B cell (primary cell): ENCODE data around the gene HAT1. TPM values are rescaled to one million over a fixed set of nuclear protein-coding genes. Genes with fewer than 3 reads are reported as not detected.

Experiments used
- ATAC-seq: fragments of 200-7000 bp; cut with Tn5 transposase; one replicate; pipeline ENCODE4 v1.10.0; 2021; ENCODE audit warnings: low read depth, mild to moderate bottlenecking, moderate number of reproducible peaks, moderate library complexity
- CTCF ChIA-PET: fragments of 350-600 bp; sonication (Branson Sonifier 250); formaldehyde crosslinking; loops from one replicate; lab custom pipeline; 2021; ENCODE audit warnings: antibody characterized with exemption, inconsistent platforms; lab: Charles Lee
- POLR2A ChIA-PET: fragments of 350-600 bp; sonication (Branson Sonifier 250); formaldehyde crosslinking; loops from one replicate; lab custom pipeline; 2021; ENCODE audit warnings: antibody characterized with exemption; lab: Charles Lee
- DNase-seq: peaks from one replicate; pipeline ENCODE4 v3.0.0; 2013
- H2AFZ ChIP-seq: 2 replicates; pipeline ENCODE4 v1.6.1; 2012; ENCODE audit warnings: mild to moderate bottlenecking, low read depth, low read length; ENCODE audit not compliant: insufficient read depth, poor library complexity, severe bottlenecking
- H3K27ac ChIP-seq, 2 donors: 1 replicate in 1 of 2; 2 replicates in 1 of 2; pipeline ENCODE4 v1.5.1; 2012 to 2013; ENCODE audit warnings: low read length in 2 of 2, mild to moderate bottlenecking in 2 of 2, moderate library complexity in 1 of 2
- H3K27me3 ChIP-seq, 4 experiments: fragments of 200-600 bp in 1 of 4; sonication (generic) in 1 of 4; replicated peaks in 1 of 4; 1 replicate in 2 of 4; 2 replicates in 2 of 4; pipeline versions ENCODE4 v1.6.1 to v1.7.0; 2013 to 2016; ENCODE audit warnings: low read length in 3 of 4, mild to moderate bottlenecking in 2 of 4, mixed read lengths in 1 of 4, moderate library complexity in 1 of 4; ENCODE audit not compliant: insufficient read depth in 4 of 4, control insufficient read depth in 3 of 4; ENCODE audit errors: control extremely low read depth in 1 of 4
- H3K36me3 ChIP-seq, 2 experiments: replicated peaks in 1 of 2; 1 replicate in 1 of 2; 2 replicates in 1 of 2; pipeline versions ENCODE4 v1.6.1 to v1.7.1; 2013; ENCODE audit warnings: low read length in 1 of 2; ENCODE audit not compliant: insufficient read depth in 2 of 2, control insufficient read depth in 1 of 2; ENCODE audit errors: control extremely low read depth in 1 of 2, extremely low read depth in 1 of 2
- H3K4me1 ChIP-seq, 2 donors: fragments of 200-600 bp in 1 of 2; sonication (generic) in 1 of 2; 1 replicate in 1 of 2; 2 replicates in 1 of 2; pipeline versions ENCODE4 v1.5.1 to v1.6.1; 2013 to 2017; ENCODE audit warnings: low read length in 2 of 2; ENCODE audit not compliant: control insufficient read depth in 2 of 2, insufficient read depth in 2 of 2
- H3K4me2 ChIP-seq: replicated peaks from 2 replicates; pipeline ENCODE3; 2012; ENCODE audit warnings: mild to moderate bottlenecking, low read depth, low read length; ENCODE audit not compliant: poor library complexity, severe bottlenecking
- H3K4me3 ChIP-seq, 5 experiments: fragments of 200-600 bp in 1 of 5; sonication (generic) in 1 of 5; 1 replicate in 3 of 5; 2 replicates in 2 of 5; pipeline versions ENCODE4 v1.5.1 to v1.7.0; 2011 to 2016; ENCODE audit warnings: low read length in 4 of 5, mild to moderate bottlenecking in 4 of 5, low read depth in 2 of 5, control low read depth in 1 of 5, moderate library complexity in 1 of 5; ENCODE audit not compliant: insufficient read depth in 1 of 5; ENCODE audit errors: control extremely low read depth in 1 of 5, extremely low read depth in 1 of 5
- H3K79me2 ChIP-seq: fragments of 200-600 bp; sonication (generic); one replicate; pipeline ENCODE4 v1.6.0; 2016; ENCODE audit warnings: low read length; ENCODE audit not compliant: control insufficient read depth, insufficient read depth
- H3K9ac ChIP-seq: fragments of 200-600 bp; sonication (generic); 2 replicates; pipeline ENCODE4 v1.6.1; 2017; ENCODE audit warnings: mild to moderate bottlenecking, low read length, moderate library complexity
- H3K9me3 ChIP-seq, 3 donors: one replicate each; pipeline versions ENCODE4 v1.6.1 to v1.7.1; 2013; ENCODE audit warnings: low read length in 2 of 3; ENCODE audit not compliant: control insufficient read depth in 2 of 3, insufficient read depth in 1 of 3; ENCODE audit errors: control extremely low read depth in 1 of 3
- H4K20me1 ChIP-seq: 2 replicates; pipeline ENCODE4 v1.6.0; 2012; ENCODE audit warnings: mild to moderate bottlenecking, low read length; ENCODE audit not compliant: insufficient read depth, control insufficient read depth, poor library complexity, severe bottlenecking
- H3K27ac Mint-ChIP-seq: one replicate; pipeline ENCODE4 v1.8.0; 2021; ENCODE audit warnings: mixed read lengths
- H3K27me3 Mint-ChIP-seq: one replicate; pipeline ENCODE4 v1.8.0; 2021; ENCODE audit warnings: mixed read lengths
- H3K4me1 Mint-ChIP-seq: one replicate; pipeline ENCODE4 v1.8.0; 2021; ENCODE audit warnings: mixed read lengths
- H3K4me3 Mint-ChIP-seq: one replicate; pipeline ENCODE4 v1.8.0; 2021; ENCODE audit warnings: mixed read lengths
- H3K9me3 Mint-ChIP-seq: one replicate; pipeline ENCODE4 v1.8.0; 2022; ENCODE audit warnings: mixed read lengths; ENCODE audit not compliant: insufficient read depth
- EZH2 ChIP-seq: IDR thresholded peaks from 2 replicates; pipeline ENCODE4 v1.6.1; 2012; ENCODE audit warnings: borderline replicate concordance, low read depth, mild to moderate bottlenecking, moderate library complexity, low read length; ENCODE audit not compliant: insufficient read depth, poor library complexity, severe bottlenecking
- WGBS: methylation state at CpG from one replicate; pipeline ENCODE4 v1.1.5; 2013; ENCODE audit warnings: missing lambda C conversion rate; ENCODE audit not compliant: insufficient coverage; 5-methylcytosine and 5-hydroxymethylcytosine counted together
- intact Hi-C: fragments of 100-400 bp; cut with micrococcal nuclease; formaldehyde crosslinking; loops from one replicate; pipeline ENCODE4 v1.10.0; 2022
- polyA plus RNA-seq: library from polyadenylated mRNA; depleted of rRNA; stranded (reverse); fragments of >200 nt; gene quantifications from 2 replicates; pipeline ENCODE4 v1.2.3, GENCODE V29; 2012
- total RNA-seq, 2 donors: library from RNA; stranded (reverse); fragments of 120-200 nt in 1 of 2; gene quantifications; 1 replicate in 1 of 2; 2 replicates in 1 of 2; pipeline versions ENCODE4 v1.2.3 to v1.2.4, GENCODE V29; 2013 to 2022
- TF ChIP-seq, protein P1 (sequence below): fragments of 200-600 bp; IDR thresholded peaks from one replicate; pipeline ENCODE4 v1.8.0; 2022; ENCODE audit warnings: antibody characterized with exemption, mild to moderate bottlenecking

HAT1 gene
- total and polyA plus RNA-seq, 2 donors (not counting 1 experiment from before 2014, with no cell fraction given), result 12.0 to 25.1 TPM

DNA sequence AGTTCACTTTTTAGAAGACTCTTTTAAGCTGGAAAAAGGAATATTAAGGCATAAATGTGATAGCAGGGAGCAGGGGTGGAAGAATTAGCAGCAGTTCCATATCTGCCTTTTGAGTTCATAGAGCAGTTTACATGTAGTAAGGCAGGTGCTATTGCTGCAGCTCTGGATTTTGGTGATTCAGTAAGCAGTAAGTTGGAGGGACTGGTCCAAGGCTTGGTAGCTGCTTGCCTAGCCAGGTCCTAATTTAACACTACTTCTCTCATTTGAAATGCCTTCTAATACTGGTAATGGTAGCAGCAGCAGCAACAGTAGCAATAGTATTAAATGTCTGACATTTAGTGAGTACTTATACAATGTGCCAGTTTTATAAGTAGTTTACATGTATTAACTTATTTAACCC is 30.0 kb downstream of the HAT1 start:
- H3K4me3 Mint-ChIP-seq, result no peak overlapping the region
- H3K4me1 Mint-ChIP-seq, result peaks cover 2% of the 10 kb centered on the region
- Histone ChIP-seq H3K9ac (no peak overlapping the region), H3K4me2 (no peak overlapping the region), H3K36me3 (peaks cover 0 to 29% of the 10 kb centered on the region in 2 experiments), H3K27ac (no peak overlapping the region), H2AFZ (no peak overlapping the region), H4K20me1 (no peaks in the 10 kb centered on the region), H3K27me3 (no peaks in the 10 kb centered on the region), H3K79me2 (no peaks in the 10 kb centered on the region), H3K4me1 (no peaks in the 10 kb centered on the region), H3K4me3 (no peak overlapping the region), H3K9me3 (no peaks in the 10 kb centered on the region)
- TF ChIP-seq EZH2, result no peak
- TF ChIP-seq, protein P1, sequence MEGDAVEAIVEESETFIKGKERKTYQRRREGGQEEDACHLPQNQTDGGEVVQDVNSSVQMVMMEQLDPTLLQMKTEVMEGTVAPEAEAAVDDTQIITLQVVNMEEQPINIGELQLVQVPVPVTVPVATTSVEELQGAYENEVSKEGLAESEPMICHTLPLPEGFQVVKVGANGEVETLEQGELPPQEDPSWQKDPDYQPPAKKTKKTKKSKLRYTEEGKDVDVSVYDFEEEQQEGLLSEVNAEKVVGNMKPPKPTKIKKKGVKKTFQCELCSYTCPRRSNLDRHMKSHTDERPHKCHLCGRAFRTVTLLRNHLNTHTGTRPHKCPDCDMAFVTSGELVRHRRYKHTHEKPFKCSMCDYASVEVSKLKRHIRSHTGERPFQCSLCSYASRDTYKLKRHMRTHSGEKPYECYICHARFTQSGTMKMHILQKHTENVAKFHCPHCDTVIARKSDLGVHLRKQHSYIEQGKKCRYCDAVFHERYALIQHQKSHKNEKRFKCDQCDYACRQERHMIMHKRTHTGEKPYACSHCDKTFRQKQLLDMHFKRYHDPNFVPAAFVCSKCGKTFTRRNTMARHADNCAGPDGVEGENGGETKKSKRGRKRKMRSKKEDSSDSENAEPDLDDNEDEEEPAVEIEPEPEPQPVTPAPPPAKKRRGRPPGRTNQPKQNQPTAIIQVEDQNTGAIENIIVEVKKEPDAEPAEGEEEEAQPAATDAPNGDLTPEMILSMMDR, result no peak
- no peaks in the 10 kb centered on the region for H3K9me3 Mint-ChIP-seq
- ATAC-seq (no peak), DNase-seq (no peak)
- H3K27ac Mint-ChIP-seq, result no peak overlapping the region
- intact Hi-C loops, result no loop called here
- H3K27me3 Mint-ChIP-seq, result no peaks in the 10 kb centered on the region
- ChIA-PET CTCF (interaction anchor here (0.8 kb wide), 1 partner anchor 28 kb away, joined by 4 read pairs; no protein-coding TSS in a partner anchor), POLR2A (no interaction called here)

GRCh38 chr2:171952748-171953147 is 30.5 kb downstream of the HAT1 start:
- H3K27me3 ChIP-seq, result no peaks in the 10 kb centered on the region
- TF ChIP-seq EZH2, result no peak
- TF ChIP-seq, protein P1, result no peak
- H3K9me3 Mint-ChIP-seq, result no peaks in the 10 kb centered on the region
- H3K27ac ChIP-seq, result no peak overlapping the region
- H4K20me1 ChIP-seq, result no peaks in the 10 kb centered on the region
- H3K4me2 ChIP-seq, result no peak overlapping the region
- no peak overlapping the region for H3K9ac ChIP-seq
- no peaks in the 10 kb centered on the region for H3K4me1 ChIP-seq
- 100% methylated on average over 1 of the region's 3 CpGs for WGBS
- H3K27ac Mint-ChIP-seq, result no peak overlapping the region
- peaks cover 2% of the 10 kb centered on the region for H3K4me1 Mint-ChIP-seq
- intact Hi-C loops, result no loop called here
- no peaks in the 10 kb centered on the region for H3K27me3 Mint-ChIP-seq
- no peaks in the 10 kb centered on the region for H3K9me3 ChIP-seq
- peaks cover 0 to 28% of the 10 kb centered on the region in 2 experiments for H3K36me3 ChIP-seq
- no peaks in the 10 kb centered on the region for H3K79me2 ChIP-seq
- no peak overlapping the region for H3K4me3 Mint-ChIP-seq
- H2AFZ ChIP-seq, result no peak overlapping the region
- no peak overlapping the region for H3K4me3 ChIP-seq
- ATAC-seq (no peak), DNase-seq (no peak)
- POLR2A ChIA-PET, result no interaction called here
- CTCF ChIA-PET, result interaction anchor here (0.8 kb wide), 1 partner anchor 28 kb away, joined by 4 read pairs; no protein-coding TSS in a partner anchor
